ENCODE results near the gene GMPR2. TPM values are rescaled to one million over a fixed set of nuclear protein-coding genes. Genes with fewer than 3 reads are reported as not detected.
"Not testable (repeated sequence)": the region's sequence is repeated elsewhere in the genome, so short reads cannot be mapped to it uniquely, and the experiment has no call there.

The GMPR2 gene
- polyA plus RNA-seq, 3 donors, result 84.4 to 84.7 (median 84.5) TPM

- Histone ChIP-seq H3K27ac (ENCODE audit: low read depth in 1 of 2, low read length in 2 of 2) (peak overlapping the region; percentile 94 to 98), H2AFZ (ENCODE audit: insufficient read depth, low read depth, low read length, poor library complexity, severe bottlenecking) (peak overlapping the region; percentile 54), H3K4me2 (replicated peaks; ENCODE audit: extremely low read depth, low read length, poor library complexity, severe bottlenecking) (peak overlapping the region; percentile 80), H3K4me1 (ENCODE audit: control insufficient read depth in 1 of 2, insufficient read depth in 2 of 2, low read length in 2 of 2) (peaks cover 50 to 76% of the 10 kb centered on the region in 2 donors), H3K9ac (ENCODE audit: insufficient read depth, low read length, poor library complexity, severe bottlenecking) (peak overlapping the region; percentile 85), H3K79me2 (ENCODE audit: insufficient read depth, low read length) (peaks cover 38% of the 10 kb centered on the region), H3K27me3 (ENCODE audit: control insufficient read depth in 2 of 2, insufficient read depth in 2 of 2, low read length in 2 of 2) (no peaks in the 10 kb centered on the region), H4K20me1 (ENCODE audit: insufficient read depth, low read length) (peaks cover 37% of the 10 kb centered on the region), H3K36me3 (replicated peaks in 1 of 2; ENCODE audit: control insufficient read depth in 1 of 2, insufficient read depth in 2 of 2, low read length in 2 of 2) (peaks cover 27 to 33% of the 10 kb centered on the region in 2 donors), H3K9me3 (replicated peaks in 1 of 2; ENCODE audit: control insufficient read depth in 1 of 2, insufficient read depth in 1 of 2, low read length in 2 of 2) (no peaks in the 10 kb centered on the region), H3K4me3 (replicated peaks in 1 of 3; ENCODE audit: low read depth in 2 of 3, low read length in 3 of 3) (peak overlapping the region; percentile 48 to 82 (median 78))
- Mint-ChIP-seq H3K4me3 (peak overlapping the region; percentile 90 to 97), H3K4me1 (peaks cover 61% of the 10 kb centered on the region), H3K36me3 (peaks cover 29 to 37% of the 10 kb centered on the region in 2 donors), H3K27ac (peak overlapping the region; percentile 99 to 100 (median 100)), H3K9me3 (peaks cover 0 to 2% (median 0%) of the 10 kb centered on the region in 7 donors), H3K27me3 (ENCODE audit: low read depth in 3 of 3) (no peaks in the 10 kb centered on the region)
- intact Hi-C loops (cut with micrococcal nuclease), result loop anchor here (2.0 to 10.0 kb wide), 4 partner anchors 27 to 191 kb away; partner anchors contain the start of genes DHRS1 (in 1 of the 2), NOP9 (in 1 of the 2) and RABGGTA (in 1 of the 2)
- TF ChIP-seq CTCF (IDR thresholded peaks at IDR 0.05), result no peak
- peak; percentile 51 to 84 (median 70) for DNase-seq
- WGBS (ENCODE audit: insufficient coverage), result 4% methylated on average over 4 of the region's 10 CpGs
Observed at GRCh38 chr14:24243336-24243836, 10.7 kb downstream of the GMPR2 start.

- Histone ChIP-seq H3K27ac (ENCODE audit: low read depth in 1 of 2, low read length in 2 of 2) (peak overlapping the region in 1 of 2 donors; percentile 2), H3K36me3 (replicated peaks in 1 of 2; ENCODE audit: control insufficient read depth in 1 of 2, insufficient read depth in 2 of 2, low read length in 2 of 2) (peaks cover 16 to 29% of the 10 kb centered on the region in 2 donors), H4K20me1 (ENCODE audit: insufficient read depth, low read length) (peaks cover 18% of the 10 kb centered on the region), H3K4me1 (ENCODE audit: control insufficient read depth in 1 of 2, insufficient read depth in 2 of 2, low read length in 2 of 2) (peaks cover 32 to 56% of the 10 kb centered on the region in 2 donors), H3K79me2 (ENCODE audit: insufficient read depth, low read length) (peaks cover 18% of the 10 kb centered on the region)
- peaks cover 28 to 33% of the 10 kb centered on the region in 2 donors for H3K36me3 Mint-ChIP-seq
- intact Hi-C loops (cut with micrococcal nuclease), result loop anchor here in 1 of 2 donors (10.0 kb wide), 1 partner anchor 189 kb away; no protein-coding TSS in a partner anchor
- H3K4me3 Mint-ChIP-seq; H3K9ac ChIP-seq (ENCODE audit: insufficient read depth, low read length, poor library complexity, severe bottlenecking); H3K27me3 ChIP-seq (ENCODE audit: control insufficient read depth in 2 of 2, insufficient read depth in 2 of 2, low read length in 2 of 2); H3K9me3 Mint-ChIP-seq; H3K27me3 Mint-ChIP-seq (ENCODE audit: low read depth in 3 of 3); H2AFZ ChIP-seq (ENCODE audit: insufficient read depth, low read depth, low read length, poor library complexity, severe bottlenecking); H3K4me2 ChIP-seq (replicated peaks; ENCODE audit: extremely low read depth, low read length, poor library complexity, severe bottlenecking); H3K9me3 ChIP-seq (replicated peaks in 1 of 2; ENCODE audit: control insufficient read depth in 1 of 2, insufficient read depth in 1 of 2, low read length in 2 of 2); H3K4me3 ChIP-seq (replicated peaks in 1 of 3; ENCODE audit: low read depth in 2 of 3, low read length in 3 of 3); DNase-seq: not testable (repeated sequence)
- WGBS (ENCODE audit: insufficient coverage), result 98% methylated on average over 8 of the region's 11 CpGs
- H3K27ac Mint-ChIP-seq, result peak overlapping the region in 1 of 7 donors; percentile 12
- H3K4me1 Mint-ChIP-seq, result peaks cover 43% of the 10 kb centered on the region
Observed at GRCh38 chr14:24245350-24245749, 12.6 kb downstream of the GMPR2 start.

Measured in CD14-positive monocyte (primary cell).